ENCODE results near the gene CDK8.
"Not testable (repeated sequence)": the region's sequence is repeated elsewhere in the genome, so short reads cannot be mapped to it uniquely, and the experiment has no call there.

Gene CDK8

GRCh38 chr13:26312019-26312418 is 58.1 kb downstream of the CDK8 start:
- not testable (repeated sequence) for DNase-seq (ENCODE audit: low read depth in 2 of 2)

GRCh38 chr13:26316095-26316494 is 62.2 kb downstream of the CDK8 start:
- not testable (repeated sequence) for DNase-seq (ENCODE audit: low read depth in 2 of 2)

- DNase-seq (ENCODE audit: low read depth in 2 of 2): no peak
These were observed 66.8 kb downstream of the CDK8 start for GRCh38 chr13:26320766-26321165.

- DNase-seq (ENCODE audit: low read depth in 2 of 2): no peak
These were observed 69.2 kb downstream of the CDK8 start for GRCh38 chr13:26323127-26323526.

GRCh38 chr13:26323764-26324163 is 69.8 kb downstream of the CDK8 start:
- no peak for DNase-seq (ENCODE audit: low read depth in 2 of 2)

- DNase-seq (ENCODE audit: low read depth in 2 of 2): no peak
These were observed 70.4 kb downstream of the CDK8 start for GRCh38 chr13:26324294-26324693.

- no peak for DNase-seq (ENCODE audit: low read depth in 2 of 2)
These were observed 70.9 kb downstream of the CDK8 start for GRCh38 chr13:26324867-26325266.

GRCh38 chr13:26325876-26326275 is 71.9 kb downstream of the CDK8 start:
- no peak for DNase-seq (ENCODE audit: low read depth in 2 of 2)

GRCh38 chr13:26326562-26326961 is 72.6 kb downstream of the CDK8 start:
- no peak for DNase-seq (ENCODE audit: low read depth in 2 of 2)

- no peak for DNase-seq (ENCODE audit: low read depth in 2 of 2)
These were observed 74.2 kb downstream of the CDK8 start for GRCh38 chr13:26327940-26328725.

GRCh38 chr13:26335158-26335557 is 81.2 kb downstream of the CDK8 start:
- DNase-seq (ENCODE audit: low read depth in 2 of 2): no peak

- DNase-seq (ENCODE audit: low read depth in 2 of 2): no peak
These were observed 86.9 kb downstream of the CDK8 start for GRCh38 chr13:26340807-26341206.

- DNase-seq (ENCODE audit: low read depth in 2 of 2): no peak
These were observed 89.0 kb downstream of the CDK8 start for GRCh38 chr13:26342898-26343297.

GRCh38 chr13:26343816-26344215 is 89.9 kb downstream of the CDK8 start:
- no peak for DNase-seq (ENCODE audit: low read depth in 2 of 2)

GRCh38 chr13:26344980-26345379 is 91.1 kb downstream of the CDK8 start:
- no peak for DNase-seq (ENCODE audit: low read depth in 2 of 2)

- no peak for DNase-seq (ENCODE audit: low read depth in 2 of 2)
These were observed 95.0 kb downstream of the CDK8 start for GRCh38 chr13:26348966-26349365.

GRCh38 chr13:26362261-26362660 is 108.3 kb downstream of the CDK8 start:
- DNase-seq (ENCODE audit: low read depth in 2 of 2): no peak

- DNase-seq (ENCODE audit: low read depth in 2 of 2): no peak
These were observed 116.6 kb downstream of the CDK8 start for GRCh38 chr13:26370553-26370952.

GRCh38 chr13:26372747-26373146 is 118.8 kb downstream of the CDK8 start:
- no peak for DNase-seq (ENCODE audit: low read depth in 2 of 2)

- no peak for DNase-seq (ENCODE audit: low read depth in 2 of 2)
These were observed 122.5 kb downstream of the CDK8 start for GRCh38 chr13:26376430-26376829.

- DNase-seq (ENCODE audit: low read depth in 2 of 2): no peak
These were observed 123.1 kb downstream of the CDK8 start for GRCh38 chr13:26377038-26377437.

GRCh38 chr13:26378116-26378515 is 124.2 kb downstream of the CDK8 start:
- DNase-seq (ENCODE audit: low read depth in 2 of 2): no peak

GRCh38 chr13:26379831-26380230 is 125.9 kb downstream of the CDK8 start:
- no peak for DNase-seq (ENCODE audit: low read depth in 2 of 2)

GRCh38 chr13:26380930-26381329 is 127.0 kb downstream of the CDK8 start:
- DNase-seq (ENCODE audit: low read depth in 2 of 2): no peak
